ENCODE results near the gene ISX.

- no peak for TF ChIP-seq EZH2 (IDR thresholded peaks at IDR 0.05; ENCODE audit: insufficient read depth, poor library complexity, severe bottlenecking)
- TF ChIP-seq EZH2phosphoT487 (IDR thresholded peaks at IDR 0.05; ENCODE audit: insufficient read depth, low read depth), result no peak
These were observed 58.8 kb downstream of the ISX start for GRCh38 chr22:35124691-35125219.
